ENCODE data around the gene ASTN2.

ASTN2 gene

GRCh38 chr9:116501871-116502270 lies 913.0 kb downstream of the ASTN2 start:
- TF ChIP-seq CTCF (IDR thresholded peaks at IDR 0.05; ENCODE audit: insufficient read depth, missing control alignments), result no peak
- DNase-seq (ENCODE audit: insufficient read length, low spot score) (no peak), FAIRE-seq (no peak)

GRCh38 chr9:116499986-116500871 lies 914.6 kb downstream of the ASTN2 start:
- FAIRE-seq (no peak), DNase-seq (ENCODE audit: insufficient read length, low spot score) (no peak)
- TF ChIP-seq CTCF (IDR thresholded peaks at IDR 0.05; ENCODE audit: insufficient read depth, missing control alignments), result no peak

- no peak for FAIRE-seq
- no peak for TF ChIP-seq CTCF (IDR thresholded peaks at IDR 0.05; ENCODE audit: insufficient read depth, missing control alignments)
Observed at GRCh38 chr9:116499434-116499833, 915.4 kb downstream of the ASTN2 start.

GRCh38 chr9:116497095-116497890 lies 917.6 kb downstream of the ASTN2 start:
- DNase-seq (ENCODE audit: insufficient read length, low spot score), result no peak
- TF ChIP-seq CTCF (IDR thresholded peaks at IDR 0.05; ENCODE audit: insufficient read depth, missing control alignments), result no peak
- FAIRE-seq, result no peak

More at GRCh38 chr9:116499434-116499833, 915.4 kb downstream of the ASTN2 start:
- DNase-seq (ENCODE audit: insufficient read length, low spot score), result no peak

- DNase-seq (ENCODE audit: insufficient read length, low spot score) (no peak), FAIRE-seq (no peak)
- TF ChIP-seq CTCF (IDR thresholded peaks at IDR 0.05; ENCODE audit: insufficient read depth, missing control alignments), result no peak
Observed at GRCh38 chr9:116496167-116496566, 918.7 kb downstream of the ASTN2 start.

- TF ChIP-seq CTCF (IDR thresholded peaks at IDR 0.05; ENCODE audit: insufficient read depth, missing control alignments), result no peak
- DNase-seq (ENCODE audit: insufficient read length, low spot score), result no peak
- FAIRE-seq, result no peak
Observed at GRCh38 chr9:116495725-116496124, 919.1 kb downstream of the ASTN2 start.
